Activated CD8-positive, alpha-beta T cell treated with anti-CD3 and anti-CD28 coated beads for 36 hours (primary cell): ENCODE measurements around the gene ATAT1. TPM values are rescaled to one million over a fixed set of nuclear protein-coding genes. Genes with fewer than 3 reads are reported as not detected.

ENCODE experiments used
- ATAC-seq: fragments of 200-7000 bp; cut with Tn5 transposase; one replicate; pipeline ENCODE4 v1.10.0; 2021; ENCODE audit warnings: mild to moderate bottlenecking, moderate library complexity
- CTCF ChIA-PET: fragments of 350-600 bp; sonication (Branson Sonifier 250); formaldehyde crosslinking; loops from one replicate; lab custom pipeline; 2021; ENCODE audit warnings: antibody characterized with exemption; lab: Charles Lee
- POLR2A ChIA-PET: fragments of 350-600 bp; sonication (Branson Sonifier 250); formaldehyde crosslinking; loops from one replicate; lab custom pipeline; 2021; ENCODE audit warnings: antibody characterized with exemption; lab: Charles Lee
- DNase-seq: peaks from one replicate; pipeline ENCODE4 v3.0.0-alpha.2; 2020
- H3K27ac Mint-ChIP-seq: one replicate; pipeline ENCODE4 v1.8.0; 2021; ENCODE audit warnings: mild to moderate bottlenecking, mixed read lengths
- H3K27me3 Mint-ChIP-seq: one replicate; pipeline ENCODE4 v1.8.0; 2021; ENCODE audit warnings: mixed read lengths
- H3K36me3 Mint-ChIP-seq: one replicate; pipeline ENCODE4 v1.8.0; 2021; ENCODE audit warnings: low read depth, mixed read lengths
- H3K4me1 Mint-ChIP-seq: one replicate; pipeline ENCODE4 v1.8.0; 2021; ENCODE audit warnings: low read depth, mixed read lengths
- H3K4me3 Mint-ChIP-seq: one replicate; pipeline ENCODE4 v1.8.0; 2021; ENCODE audit warnings: mild to moderate bottlenecking, moderate library complexity, mixed read lengths
- H3K9me3 Mint-ChIP-seq: one replicate; pipeline ENCODE4 v1.8.0; 2021; ENCODE audit warnings: mixed read lengths
- CTCF ChIP-seq: fragments of 200-600 bp; IDR thresholded peaks from one replicate; pipeline ENCODE4 v1.8.0; 2022; ENCODE audit warnings: antibody characterized with exemption, mild to moderate bottlenecking
- intact Hi-C: fragments of 100-400 bp; cut with micrococcal nuclease; formaldehyde crosslinking; loops from one replicate; pipeline ENCODE4 v1.10.0; 2022
- total RNA-seq, 2 experiments: library from RNA; stranded (reverse); gene quantifications; one replicate each; pipeline ENCODE4 v1.2.3, GENCODE V29; 2021

The ATAT1 gene
- total RNA-seq, 2 experiments from 2014 or later, result 7.5 to 7.8 TPM

GRCh38 chr6:30681766-30682142, 55.1 kb downstream of the ATAT1 start:
- POLR2A ChIA-PET, result interaction anchor here (0.5 to 15.7 kb wide), 12 partner anchors 9 to 133 kb away, joined by 3 to 500 read pairs (median 6); partner anchors contain the start of genes DHX16, IER3, MDC1 and MRPS18B
- H3K4me1 Mint-ChIP-seq, result peaks cover 5% of the 10 kb centered on the region
- CTCF ChIA-PET, result interaction anchor here (1.2 to 18.6 kb wide), 4 partner anchors 9 to 138 kb away, joined by 3 to 704 read pairs (median 7); partner anchors contain the start of genes DHX16, MDC1 and TUBB
- ATAC-seq (peak; percentile 1), DNase-seq (peak; percentile 45)
- H3K27me3 Mint-ChIP-seq, result no peaks in the 10 kb centered on the region
- H3K4me3 Mint-ChIP-seq, result peak overlapping the region; percentile 88
- TF ChIP-seq CTCF, result no peak
- intact Hi-C loops, result loop anchor here (1.0 to 5.0 kb wide), 3 partner anchors 36 to 131 kb away; partner anchors contain the start of genes MDC1, MRPS18B and PPP1R10
- H3K9me3 Mint-ChIP-seq, result no peaks in the 10 kb centered on the region
- peaks cover 87% of the 10 kb centered on the region for H3K36me3 Mint-ChIP-seq
- H3K27ac Mint-ChIP-seq, result peak overlapping the region; percentile 95

GRCh38 chr6:30682143-30683117, 55.8 kb downstream of the ATAT1 start:
- ChIA-PET POLR2A (interaction anchor here (0.6 to 15.7 kb wide), 16 partner anchors 8 to 192 kb away, joined by 3 to 500 read pairs (median 5); partner anchors contain the start of genes IER3, MDC1, NRM and TUBB), CTCF (interaction anchor here (1.2 to 18.6 kb wide), 4 partner anchors 10 to 137 kb away, joined by 3 to 704 read pairs (median 7); partner anchors contain the start of genes DHX16, MDC1 and TUBB)
- intact Hi-C loops, result loop anchor here (1.0 to 5.0 kb wide), 3 partner anchors 35 to 130 kb away; partner anchors contain the start of genes MDC1, MRPS18B and PPP1R10
- Mint-ChIP-seq H3K4me1 (peaks cover 5% of the 10 kb centered on the region), H3K27me3 (no peaks in the 10 kb centered on the region), H3K9me3 (no peaks in the 10 kb centered on the region), H3K4me3 (peak overlapping the region; percentile 88), H3K36me3 (peaks cover 83% of the 10 kb centered on the region), H3K27ac (peak overlapping the region; percentile 95)
- ATAC-seq, result peak; percentile 69
- TF ChIP-seq CTCF, result no peak
- peak; percentile 95 for DNase-seq

GRCh38 chr6:30683183-30683979, 56.7 kb downstream of the ATAT1 start:
- Mint-ChIP-seq H3K4me1 (peaks cover 14% of the 10 kb centered on the region), H3K9me3 (no peaks in the 10 kb centered on the region), H3K27me3 (no peaks in the 10 kb centered on the region), H3K36me3 (peaks cover 88% of the 10 kb centered on the region), H3K4me3 (peak overlapping the region; percentile 88), H3K27ac (peak overlapping the region; percentile 95)
- intact Hi-C loops, result loop anchor here (5.0 kb wide), 2 partner anchors 66 to 129 kb away; partner anchors contain the start of genes MRPS18B and PPP1R10
- CTCF ChIA-PET, result interaction anchor here (2.1 to 18.6 kb wide), 2 partner anchors 11 to 46 kb away, joined by 9 to 704 read pairs; partner anchors contain the start of genes DHX16, MDC1 and TUBB
- DNase-seq (no peak), ATAC-seq (no peak)
- no peak for TF ChIP-seq CTCF
- POLR2A ChIA-PET, result interaction anchor here (0.6 to 15.7 kb wide), 11 partner anchors 9 to 193 kb away, joined by 3 to 500 read pairs (median 5); partner anchors contain the start of genes IER3, MDC1 and TUBB

- DNase-seq (no peak), ATAC-seq (no peak)
- Mint-ChIP-seq H3K9me3 (no peaks in the 10 kb centered on the region), H3K4me1 (peaks cover 18% of the 10 kb centered on the region), H3K4me3 (peak overlapping the region; percentile 88), H3K36me3 (peaks cover 86% of the 10 kb centered on the region), H3K27ac (peak overlapping the region; percentile 95), H3K27me3 (no peaks in the 10 kb centered on the region)
- intact Hi-C loops, result loop anchor here (5.0 kb wide), 2 partner anchors 67 to 128 kb away; partner anchors contain the start of genes MRPS18B and PPP1R10
- ChIA-PET CTCF (interaction anchor here (18.6 kb wide), 1 partner anchor 46 kb away, joined by 704 read pairs; the partner anchor contains the start of genes MDC1 and TUBB), POLR2A (interaction anchor here (1.1 to 15.7 kb wide), 5 partner anchors 37 to 190 kb away, joined by 3 to 500 read pairs (median 5); partner anchors contain the start of genes MDC1, MRPS18B, PPP1R10 and TUBB)
- TF ChIP-seq CTCF, result no peak
Observed at GRCh38 chr6:30683980-30684338, 57.3 kb downstream of the ATAT1 start.
